ENCODE measurements around the gene TBX4. TPM values are rescaled to one million over a fixed set of nuclear protein-coding genes. Genes with fewer than 3 reads are reported as not detected.

TBX4 gene
- total RNA-seq, 4 donors from 2014 or later = 0.27 TPM; not detected in 3

DNA sequence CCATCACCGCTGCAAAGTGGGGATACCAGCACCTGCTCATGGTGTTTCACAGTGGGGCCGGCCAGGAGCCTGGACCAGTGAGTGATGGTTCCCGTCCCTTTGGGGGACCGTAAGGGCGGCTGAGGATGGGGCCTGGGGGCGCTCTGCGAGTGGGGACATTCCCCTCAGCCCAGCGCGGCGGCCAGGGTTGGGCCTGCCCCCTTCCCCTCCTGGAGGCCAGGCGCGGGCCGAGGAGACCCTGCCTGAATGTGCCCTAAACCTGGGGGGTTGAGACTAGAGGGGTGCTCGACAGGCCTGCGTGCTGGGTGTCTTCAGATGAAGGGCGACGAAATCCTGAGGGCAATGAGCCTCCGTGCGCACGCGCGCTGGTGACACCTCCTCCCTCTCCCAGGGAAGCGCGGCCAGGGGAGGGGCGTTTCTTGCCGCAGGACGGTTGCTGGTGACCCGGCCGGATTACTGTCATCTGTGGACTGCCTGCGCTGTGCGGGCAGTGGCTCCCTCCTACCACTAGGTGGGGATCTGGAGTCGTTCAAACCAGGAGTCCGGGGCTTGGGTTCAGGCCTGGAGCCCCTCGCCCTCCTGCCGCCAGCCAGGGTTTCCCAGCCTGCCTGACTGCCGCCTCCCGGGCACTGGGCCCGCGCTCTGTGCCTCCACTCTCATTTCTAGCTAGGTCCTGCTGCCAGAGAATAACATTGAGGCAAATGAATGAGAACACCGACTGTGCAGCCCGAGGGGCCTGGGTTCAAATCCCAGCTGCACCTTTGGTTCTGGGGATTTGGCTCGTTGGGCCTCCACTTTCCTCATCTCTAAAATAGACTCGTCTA lies 35.5 kb upstream of the TBX4 start:
- peak; percentile 82 for ATAC-seq
- TF ChIP-seq POLR2A (IDR thresholded peaks at IDR 0.05) (no peak), POLR2AphosphoS5 (IDR thresholded peaks at IDR 0.05) (peak; percentile 10)
- TF ChIP-seq, protein P1, sequence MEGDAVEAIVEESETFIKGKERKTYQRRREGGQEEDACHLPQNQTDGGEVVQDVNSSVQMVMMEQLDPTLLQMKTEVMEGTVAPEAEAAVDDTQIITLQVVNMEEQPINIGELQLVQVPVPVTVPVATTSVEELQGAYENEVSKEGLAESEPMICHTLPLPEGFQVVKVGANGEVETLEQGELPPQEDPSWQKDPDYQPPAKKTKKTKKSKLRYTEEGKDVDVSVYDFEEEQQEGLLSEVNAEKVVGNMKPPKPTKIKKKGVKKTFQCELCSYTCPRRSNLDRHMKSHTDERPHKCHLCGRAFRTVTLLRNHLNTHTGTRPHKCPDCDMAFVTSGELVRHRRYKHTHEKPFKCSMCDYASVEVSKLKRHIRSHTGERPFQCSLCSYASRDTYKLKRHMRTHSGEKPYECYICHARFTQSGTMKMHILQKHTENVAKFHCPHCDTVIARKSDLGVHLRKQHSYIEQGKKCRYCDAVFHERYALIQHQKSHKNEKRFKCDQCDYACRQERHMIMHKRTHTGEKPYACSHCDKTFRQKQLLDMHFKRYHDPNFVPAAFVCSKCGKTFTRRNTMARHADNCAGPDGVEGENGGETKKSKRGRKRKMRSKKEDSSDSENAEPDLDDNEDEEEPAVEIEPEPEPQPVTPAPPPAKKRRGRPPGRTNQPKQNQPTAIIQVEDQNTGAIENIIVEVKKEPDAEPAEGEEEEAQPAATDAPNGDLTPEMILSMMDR (IDR thresholded peaks at IDR 0.05) = peak; percentile 85 to 98 (median 90)
- Histone ChIP-seq H3K9me3 (no peaks in the 10 kb centered on the region), H3K4me3 (peak overlapping the region in 1 of 2 donors; percentile 35), H3K36me3 (no peaks in the 10 kb centered on the region), H3K27me3 (peaks cover 7% of the 10 kb centered on the region), H3K27ac (peak overlapping the region; percentile 4 to 83 (median 78)), H3K4me1 (peaks cover 0 to 47% (median 20%) of the 10 kb centered on the region in 3 donors)
- 73% methylated on average over 7 of the region's 43 CpGs; no CpG with 5 or more reads in 1 of the 2 donors for WGBS, 2 donors (ENCODE audit: low coverage in 1 of 2)

DNA sequence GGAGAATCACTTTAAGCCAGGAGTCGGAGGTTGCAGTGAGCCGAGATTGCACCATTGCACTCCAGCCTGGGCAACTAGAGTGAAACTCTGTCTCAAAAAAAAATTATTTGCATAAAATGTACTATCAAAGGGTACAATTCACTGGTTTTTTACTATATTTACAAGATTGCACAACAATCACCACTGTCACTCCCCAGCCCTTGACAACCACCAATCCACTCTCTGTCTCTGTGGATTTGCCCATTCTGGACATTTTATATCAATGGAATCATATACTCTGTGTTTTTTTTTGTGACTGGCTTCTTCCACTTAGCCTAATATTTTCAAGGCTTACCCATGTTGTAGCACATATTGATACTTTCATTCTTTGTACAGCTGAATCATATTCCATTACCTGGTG lies 33.8 kb upstream of the TBX4 start:
- Histone ChIP-seq H3K4me3 (no peak overlapping the region), H3K9me3 (no peaks in the 10 kb centered on the region), H3K27me3 (peaks cover 22% of the 10 kb centered on the region), H3K4me1 (peaks cover 0 to 33% (median 14%) of the 10 kb centered on the region in 3 donors), H3K27ac (no peak overlapping the region), H3K36me3 (no peaks in the 10 kb centered on the region)
- no peak for ATAC-seq
- TF ChIP-seq EP300 (IDR thresholded peaks at IDR 0.05) (no peak), POLR2A (IDR thresholded peaks at IDR 0.05) (no peak), POLR2AphosphoS5 (IDR thresholded peaks at IDR 0.05) (no peak)
- TF ChIP-seq, protein P1 (IDR thresholded peaks at IDR 0.05) = no peak
- 80 to 94% methylated on average over 1 to 2 of the region's 2 CpGs for WGBS, 2 donors (ENCODE audit: low coverage in 1 of 2)

DNA sequence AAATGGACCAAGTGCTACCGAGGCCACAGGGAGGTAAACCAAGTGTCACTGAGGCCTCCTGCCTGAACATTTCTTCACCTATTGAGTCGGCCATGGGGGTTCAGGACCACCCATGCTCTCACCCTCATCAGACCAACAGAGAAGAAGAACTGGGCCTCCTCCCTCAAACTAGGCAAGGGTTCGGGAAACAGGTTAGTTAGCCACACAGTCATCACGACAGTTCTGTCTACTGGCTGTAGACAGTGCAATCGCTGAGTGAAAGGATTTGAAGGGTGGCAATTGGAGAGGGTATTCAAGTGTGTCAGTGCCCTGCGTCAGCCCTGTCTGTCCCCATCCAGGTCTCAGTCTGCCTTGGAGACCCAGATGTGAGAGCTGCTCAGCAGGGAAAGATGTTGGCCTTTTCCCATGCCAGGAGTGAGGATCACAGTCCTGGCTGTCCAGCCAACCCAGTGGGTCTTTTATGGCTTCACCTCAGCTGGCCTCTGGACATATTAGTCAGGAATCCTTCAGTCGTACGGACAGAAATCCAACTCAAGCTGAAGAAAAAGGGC lies 32.7 kb upstream of the TBX4 start:
- 57 to 100% methylated on average over 1 to 3 of the region's 8 CpGs for WGBS, 2 donors (ENCODE audit: low coverage in 1 of 2)
- peaks cover 32% of the 10 kb centered on the region for H3K27me3 ChIP-seq
- no peak for TF ChIP-seq POLR2AphosphoS5 (IDR thresholded peaks at IDR 0.05)
- TF ChIP-seq EP300 (IDR thresholded peaks at IDR 0.05) = no peak
- TF ChIP-seq, protein P1 (IDR thresholded peaks at IDR 0.05) = no peak
- no peak for TF ChIP-seq POLR2A (IDR thresholded peaks at IDR 0.05)
- ATAC-seq = no peak
- no peaks in the 10 kb centered on the region for H3K36me3 ChIP-seq
- no peak overlapping the region for H3K4me3 ChIP-seq
- H3K9me3 ChIP-seq = no peaks in the 10 kb centered on the region
- H3K4me1 ChIP-seq = peaks cover 0 to 22% (median 10%) of the 10 kb centered on the region in 3 donors
- H3K27ac ChIP-seq = no peak overlapping the region

DNA sequence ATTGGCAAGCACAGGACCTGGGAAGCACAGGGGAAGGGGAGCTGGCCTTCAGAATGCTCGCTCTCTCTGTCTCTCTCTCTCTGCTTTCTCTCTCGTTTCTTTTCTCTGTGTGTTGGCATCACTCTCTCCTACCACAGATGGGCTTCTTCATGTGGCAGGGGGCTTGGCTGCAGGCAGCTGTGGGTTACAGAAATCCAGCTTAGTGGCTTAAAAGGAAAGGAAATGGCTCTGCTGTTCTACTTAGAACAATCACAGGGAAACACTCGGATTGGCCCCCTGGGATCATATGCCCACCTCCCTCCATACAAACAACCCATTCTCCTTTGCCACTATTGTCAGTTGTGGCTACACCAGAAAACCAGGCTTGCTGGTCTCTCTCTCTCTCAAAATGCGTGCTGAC lies 32.2 kb upstream of the TBX4 start:
- no peak for ATAC-seq
- H3K9me3 ChIP-seq = no peaks in the 10 kb centered on the region
- no peaks in the 10 kb centered on the region for H3K36me3 ChIP-seq
- H3K4me1 ChIP-seq = peaks cover 0 to 17% (median 10%) of the 10 kb centered on the region in 3 donors
- H3K4me3 ChIP-seq = no peak overlapping the region
- WGBS, 2 donors (ENCODE audit: low coverage in 1 of 2) = 42 to 48% methylated on average over 3 to 4 of the region's 4 CpGs
- H3K27ac ChIP-seq = no peak overlapping the region
- TF ChIP-seq POLR2AphosphoS5 (IDR thresholded peaks at IDR 0.05) = no peak
- TF ChIP-seq, protein P1 (IDR thresholded peaks at IDR 0.05) = no peak
- no peak for TF ChIP-seq POLR2A (IDR thresholded peaks at IDR 0.05)
- TF ChIP-seq EP300 (IDR thresholded peaks at IDR 0.05) = no peak
- H3K27me3 ChIP-seq = peaks cover 37% of the 10 kb centered on the region
